ENCODE data around the gene CALB2.

GRCh38 chr16:71352963-71353460 lies 5.5 kb upstream of the CALB2 start:
- TF ChIP-seq POLR2A (IDR thresholded peaks at IDR 0.05; ENCODE audit: low read length) = no peak
- TF ChIP-seq GATA1 (IDR thresholded peaks at IDR 0.05; ENCODE audit: low read depth, low read length) = no peak

All from erythroblast (primary cell).